Esophagus muscularis mucosa (tissue), 4 donors: ENCODE measurements around the gene ACACB. TPM values are rescaled to one million over a fixed set of nuclear protein-coding genes. Genes with fewer than 3 reads are reported as not detected.

Experiments used
- DNase-seq: peaks from one replicate; pipeline ENCODE4 v3.0.0-alpha.2; 2017; ENCODE audit errors: extremely low spot score
- H3K27ac ChIP-seq, 4 donors: fragments of 200-600 bp; sonication (generic); replicated peaks in 1 of 4; 1 replicate in 3 of 4; 2 replicates in 1 of 4; pipeline ENCODE4 v1.5.1; 2016 to 2019; ENCODE audit warnings: mild to moderate bottlenecking in 1 of 4
- H3K27me3 ChIP-seq, 4 donors: fragments of 200-600 bp; sonication (generic); one replicate each; pipeline versions ENCODE4 v1.5.1 to v1.6.0; 2016 to 2019
- H3K36me3 ChIP-seq, 4 donors: fragments of 200-600 bp; sonication (generic); one replicate each; pipeline ENCODE4 v1.5.1; 2016 to 2019
- H3K4me1 ChIP-seq, 4 donors: fragments of 200-600 bp; sonication (generic); one replicate each; pipeline ENCODE4 v1.5.1; 2016 to 2019
- H3K4me3 ChIP-seq, 4 donors: fragments of 200-600 bp; sonication (generic); 1 replicate in 2 of 4; 2 replicates in 2 of 4; pipeline ENCODE4 v1.5.1; 2016 to 2019; ENCODE audit warnings: mild to moderate bottlenecking in 4 of 4, moderate library complexity in 1 of 4
- H3K9me3 ChIP-seq, 4 donors: fragments of 200-600 bp; sonication (generic); 1 replicate in 3 of 4; 2 replicates in 1 of 4; pipeline ENCODE4 v1.5.1; 2016 to 2019
- EP300 ChIP-seq: sonication (generic); formaldehyde crosslinking; IDR thresholded peaks from one replicate; pipeline ENCODE4 v1.6.1; 2017; ENCODE audit warnings: antibody characterized with exemption
- POLR2A ChIP-seq: fragments of 450-650 bp; IDR thresholded peaks from one replicate; pipeline ENCODE4 v1.6.1; 2017; ENCODE audit warnings: antibody characterized with exemption, moderate library complexity, mild to moderate bottlenecking, low read depth
- POLR2AphosphoS5 ChIP-seq, 2 donors: sonication (generic); formaldehyde crosslinking; IDR thresholded peaks; one replicate each; pipeline ENCODE4 v1.6.1; 2017; ENCODE audit warnings: antibody characterized with exemption in 2 of 2
- WGBS: methylation state at CpG from one replicate; pipeline ENCODE4 v1.1.5; 2018; 5-methylcytosine and 5-hydroxymethylcytosine counted together
- intact Hi-C: fragments of 100-400 bp; cut with DNase I; formaldehyde crosslinking; loops from one replicate; pipeline ENCODE4 v1.15.1; 2023
- total RNA-seq, 4 donors: library from RNA; depleted of rRNA; stranded (reverse); fragments of >200 nt; gene quantifications; one replicate each; pipeline versions ENCODE4 v1.1.0 to v1.2.1, GENCODE V29; 2016
- TF ChIP-seq, protein P1 (sequence below), 3 experiments: fragments of 200-600 bp in 2 of 3; fragments of 450-650 bp in 1 of 3; sonication (generic) in 2 of 3; IDR thresholded peaks; one replicate each; pipeline ENCODE4 v1.5.1; 2017 to 2019; ENCODE audit warnings: antibody characterized with exemption in 3 of 3, mild to moderate bottlenecking in 2 of 3, moderate library complexity in 1 of 3

The ACACB gene
- total RNA-seq, 4 donors from 2014 or later = 59.6 to 134 (median 108) TPM

DNA sequence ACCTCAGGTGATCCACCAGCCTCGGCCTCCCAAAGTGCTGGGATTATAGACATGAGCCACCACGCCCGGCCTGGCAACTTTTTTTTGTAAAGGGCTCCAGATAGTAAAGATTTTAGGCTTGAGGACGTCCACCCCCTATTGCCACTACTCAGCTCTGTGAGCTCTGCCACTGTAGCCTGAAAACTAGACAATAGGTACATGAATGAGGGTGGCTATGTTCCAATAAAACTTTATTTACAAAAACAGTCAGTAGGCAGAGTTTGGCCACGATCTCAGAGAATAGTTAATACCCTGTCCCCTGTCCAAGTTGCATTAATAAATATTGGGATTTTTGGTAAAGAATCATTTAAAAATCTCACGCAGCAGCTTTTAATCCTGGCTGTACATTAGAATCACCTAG, 102.6 kb downstream of the ACACB start:
- no peaks in the 10 kb centered on the region for H3K27me3 ChIP-seq
- peaks cover 0 to 7% (median 4%) of the 10 kb centered on the region in 4 donors for H3K4me1 ChIP-seq
- no peak overlapping the region for H3K4me3 ChIP-seq
- H3K36me3 ChIP-seq = peaks cover 75 to 100% (median 98%) of the 10 kb centered on the region in 4 donors
- WGBS = 95% methylated on average over 6 of the region's 6 CpGs
- H3K9me3 ChIP-seq = no peaks in the 10 kb centered on the region
- DNase-seq = no peak
- intact Hi-C loops = no loop called here
- H3K27ac ChIP-seq = no peak overlapping the region
- no peak for TF ChIP-seq EP300
- no peak for TF ChIP-seq POLR2AphosphoS5 (IDR thresholded peaks at IDR 0.05)
- TF ChIP-seq POLR2A = no peak
- TF ChIP-seq, protein P1, sequence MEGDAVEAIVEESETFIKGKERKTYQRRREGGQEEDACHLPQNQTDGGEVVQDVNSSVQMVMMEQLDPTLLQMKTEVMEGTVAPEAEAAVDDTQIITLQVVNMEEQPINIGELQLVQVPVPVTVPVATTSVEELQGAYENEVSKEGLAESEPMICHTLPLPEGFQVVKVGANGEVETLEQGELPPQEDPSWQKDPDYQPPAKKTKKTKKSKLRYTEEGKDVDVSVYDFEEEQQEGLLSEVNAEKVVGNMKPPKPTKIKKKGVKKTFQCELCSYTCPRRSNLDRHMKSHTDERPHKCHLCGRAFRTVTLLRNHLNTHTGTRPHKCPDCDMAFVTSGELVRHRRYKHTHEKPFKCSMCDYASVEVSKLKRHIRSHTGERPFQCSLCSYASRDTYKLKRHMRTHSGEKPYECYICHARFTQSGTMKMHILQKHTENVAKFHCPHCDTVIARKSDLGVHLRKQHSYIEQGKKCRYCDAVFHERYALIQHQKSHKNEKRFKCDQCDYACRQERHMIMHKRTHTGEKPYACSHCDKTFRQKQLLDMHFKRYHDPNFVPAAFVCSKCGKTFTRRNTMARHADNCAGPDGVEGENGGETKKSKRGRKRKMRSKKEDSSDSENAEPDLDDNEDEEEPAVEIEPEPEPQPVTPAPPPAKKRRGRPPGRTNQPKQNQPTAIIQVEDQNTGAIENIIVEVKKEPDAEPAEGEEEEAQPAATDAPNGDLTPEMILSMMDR (IDR thresholded peaks at IDR 0.05) = no peak

DNA sequence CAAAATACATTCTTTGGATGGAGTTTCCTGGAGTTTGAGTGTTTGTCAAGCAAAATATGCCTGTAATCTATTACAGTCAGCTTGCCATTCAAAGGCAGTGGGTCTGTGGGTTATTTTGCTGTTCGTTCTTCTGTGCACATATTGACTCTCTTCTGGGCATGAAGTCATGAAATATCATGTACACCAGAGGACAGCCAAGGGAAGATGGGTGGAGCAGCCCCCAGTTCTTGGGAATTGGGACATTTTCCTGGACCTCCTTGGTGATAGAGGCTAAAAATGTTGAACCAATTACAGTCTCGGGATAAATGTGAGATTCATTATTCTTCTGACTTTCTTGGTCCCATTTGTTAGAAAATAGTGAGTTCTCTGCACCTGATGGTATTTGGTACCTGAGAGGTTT, 103.6 kb downstream of the ACACB start:
- H3K4me1 ChIP-seq = no peaks in the 10 kb centered on the region
- intact Hi-C loops = no loop called here
- H3K27ac ChIP-seq = no peak overlapping the region
- TF ChIP-seq, protein P1 (IDR thresholded peaks at IDR 0.05) = no peak
- no peak for TF ChIP-seq POLR2A
- TF ChIP-seq EP300 = no peak
- no peak for TF ChIP-seq POLR2AphosphoS5 (IDR thresholded peaks at IDR 0.05)
- H3K36me3 ChIP-seq = peaks cover 76 to 100% (median 98%) of the 10 kb centered on the region in 4 donors
- H3K4me3 ChIP-seq = no peak overlapping the region
- DNase-seq = no peak
- H3K27me3 ChIP-seq = no peaks in the 10 kb centered on the region
- WGBS = 69% methylated on average over 2 of the region's 2 CpGs
- no peaks in the 10 kb centered on the region for H3K9me3 ChIP-seq

DNA sequence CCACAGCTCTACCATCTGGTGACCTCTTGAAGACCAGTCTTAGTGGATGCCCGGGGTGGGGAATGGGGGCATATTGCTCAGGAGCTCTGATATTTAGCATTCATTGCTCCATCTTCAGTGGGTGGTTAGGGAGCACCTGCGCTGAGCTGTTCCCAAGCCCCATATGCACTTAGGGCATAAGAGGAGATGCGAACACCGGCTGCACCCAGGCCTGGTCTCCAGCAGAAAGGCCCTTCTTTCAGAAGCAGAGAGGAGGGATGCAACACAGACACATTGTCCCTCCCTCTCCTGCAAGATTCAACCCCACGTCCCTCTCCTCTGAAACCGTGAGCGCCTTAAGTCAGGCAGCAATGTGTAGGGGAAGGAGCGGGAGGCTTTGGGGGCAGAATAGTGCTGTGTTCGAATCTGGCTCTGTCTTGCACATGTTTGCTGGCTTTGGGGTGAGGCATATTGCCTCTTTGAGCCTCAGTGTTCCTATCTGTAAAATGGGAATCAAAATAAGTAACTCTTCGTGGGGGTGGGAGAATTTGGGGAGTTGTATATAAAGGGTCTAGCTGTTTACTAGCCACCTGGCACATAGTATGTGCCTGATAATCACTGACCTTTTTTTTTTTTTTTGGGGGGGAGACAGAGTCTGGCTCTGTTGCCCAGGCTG, 105.0 kb downstream of the ACACB start:
- intact Hi-C loops = no loop called here
- 94% methylated on average over 9 of the region's 10 CpGs for WGBS
- Histone ChIP-seq H3K9me3 (no peaks in the 10 kb centered on the region), H3K27me3 (no peaks in the 10 kb centered on the region), H3K4me1 (no peaks in the 10 kb centered on the region), H3K36me3 (peaks cover 70 to 100% (median 98%) of the 10 kb centered on the region in 4 donors), H3K4me3 (no peak overlapping the region), H3K27ac (no peak overlapping the region)
- no peak for DNase-seq
- no peak for TF ChIP-seq EP300
- no peak for TF ChIP-seq POLR2A
- TF ChIP-seq, protein P1 (IDR thresholded peaks at IDR 0.05) = no peak
- no peak for TF ChIP-seq POLR2AphosphoS5 (IDR thresholded peaks at IDR 0.05)

DNA sequence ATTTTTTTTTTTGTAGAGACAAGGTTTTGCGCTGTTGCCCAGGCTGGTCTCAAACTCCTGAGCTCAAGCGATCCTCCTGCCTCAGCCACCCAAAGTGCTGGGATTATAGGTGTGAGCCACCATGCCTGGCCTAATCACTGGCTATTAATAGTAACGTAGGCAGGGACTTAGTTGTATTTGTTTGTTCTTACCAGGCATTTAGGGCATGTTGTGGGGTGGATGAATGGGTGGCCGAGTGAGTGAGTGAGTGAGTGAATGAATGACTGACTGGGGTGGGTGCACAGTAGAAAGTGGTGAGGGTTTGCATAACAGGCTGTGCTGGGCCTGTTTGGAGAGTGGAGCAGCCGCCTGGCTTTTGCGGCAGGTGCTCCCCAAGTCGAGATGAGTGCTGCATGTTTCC, 105.7 kb downstream of the ACACB start:
- TF ChIP-seq POLR2AphosphoS5 (IDR thresholded peaks at IDR 0.05) (no peak), POLR2A (no peak), EP300 (no peak)
- TF ChIP-seq, protein P1 (IDR thresholded peaks at IDR 0.05) = no peak
- intact Hi-C loops = no loop called here
- H3K9me3 ChIP-seq = no peaks in the 10 kb centered on the region
- 79% methylated on average over 7 of the region's 7 CpGs for WGBS
- H3K36me3 ChIP-seq = peaks cover 69 to 100% (median 98%) of the 10 kb centered on the region in 4 donors
- H3K4me1 ChIP-seq = no peaks in the 10 kb centered on the region
- no peak overlapping the region for H3K4me3 ChIP-seq
- H3K27ac ChIP-seq = no peak overlapping the region
- no peak for DNase-seq
- no peaks in the 10 kb centered on the region for H3K27me3 ChIP-seq

DNA sequence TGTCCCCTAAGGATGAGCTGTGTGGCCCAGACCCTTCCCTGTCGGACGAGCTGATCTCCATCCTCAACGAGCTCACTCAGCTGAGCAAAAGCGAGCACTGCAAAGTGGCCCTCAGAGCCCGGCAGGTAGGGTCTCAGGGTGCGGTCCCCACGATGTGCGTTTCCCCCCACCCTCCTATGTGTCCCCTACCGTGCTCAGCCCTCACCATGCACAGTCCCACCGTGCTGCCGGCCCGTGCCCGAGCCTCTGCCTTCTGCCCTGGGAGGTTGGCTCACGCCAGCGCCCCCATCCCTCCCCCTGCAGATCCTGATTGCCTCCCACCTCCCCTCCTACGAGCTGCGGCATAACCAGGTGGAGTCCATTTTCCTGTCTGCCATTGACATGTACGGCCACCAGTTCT, 106.1 kb downstream of the ACACB start:
- Histone ChIP-seq H3K27me3 (no peaks in the 10 kb centered on the region), H3K27ac (no peak overlapping the region), H3K36me3 (peaks cover 69 to 100% (median 98%) of the 10 kb centered on the region in 4 donors), H3K9me3 (no peaks in the 10 kb centered on the region), H3K4me1 (no peaks in the 10 kb centered on the region), H3K4me3 (no peak overlapping the region)
- intact Hi-C loops = no loop called here
- DNase-seq = no peak
- TF ChIP-seq, protein P1 (IDR thresholded peaks at IDR 0.05) = no peak
- no peak for TF ChIP-seq POLR2AphosphoS5 (IDR thresholded peaks at IDR 0.05)
- no peak for TF ChIP-seq POLR2A
- no peak for TF ChIP-seq EP300
- 86% methylated on average over 17 of the region's 18 CpGs for WGBS
